Activated CD8-positive, alpha-beta T cell treated with anti-CD3 and anti-CD28 coated beads for 36 hours (primary cell): ENCODE results near the gene PHC3. TPM values are rescaled to one million over a fixed set of nuclear protein-coding genes. Genes with fewer than 3 reads are reported as not detected.

ENCODE experiments used
- ATAC-seq: fragments of 200-7000 bp; cut with Tn5 transposase; one replicate; pipeline ENCODE4 v1.10.0; 2021; ENCODE audit warnings: mild to moderate bottlenecking, moderate library complexity
- CTCF ChIA-PET: fragments of 350-600 bp; sonication (Branson Sonifier 250); formaldehyde crosslinking; loops from one replicate; lab custom pipeline; 2021; ENCODE audit warnings: antibody characterized with exemption; lab: Charles Lee
- POLR2A ChIA-PET: fragments of 350-600 bp; sonication (Branson Sonifier 250); formaldehyde crosslinking; loops from one replicate; lab custom pipeline; 2021; ENCODE audit warnings: antibody characterized with exemption; lab: Charles Lee
- DNase-seq: peaks from one replicate; pipeline ENCODE4 v3.0.0-alpha.2; 2020
- H3K27ac Mint-ChIP-seq: one replicate; pipeline ENCODE4 v1.8.0; 2021; ENCODE audit warnings: mild to moderate bottlenecking, mixed read lengths
- H3K27me3 Mint-ChIP-seq: one replicate; pipeline ENCODE4 v1.8.0; 2021; ENCODE audit warnings: mixed read lengths
- H3K36me3 Mint-ChIP-seq: one replicate; pipeline ENCODE4 v1.8.0; 2021; ENCODE audit warnings: low read depth, mixed read lengths
- H3K4me1 Mint-ChIP-seq: one replicate; pipeline ENCODE4 v1.8.0; 2021; ENCODE audit warnings: low read depth, mixed read lengths
- H3K4me3 Mint-ChIP-seq: one replicate; pipeline ENCODE4 v1.8.0; 2021; ENCODE audit warnings: mild to moderate bottlenecking, moderate library complexity, mixed read lengths
- H3K9me3 Mint-ChIP-seq: one replicate; pipeline ENCODE4 v1.8.0; 2021; ENCODE audit warnings: mixed read lengths
- intact Hi-C: fragments of 100-400 bp; cut with micrococcal nuclease; formaldehyde crosslinking; loops from one replicate; pipeline ENCODE4 v1.10.0; 2022
- total RNA-seq, 2 experiments: library from RNA; stranded (reverse); gene quantifications; one replicate each; pipeline ENCODE4 v1.2.3, GENCODE V29; 2021
- TF ChIP-seq, protein P1 (sequence below): fragments of 200-600 bp; IDR thresholded peaks from one replicate; pipeline ENCODE4 v1.8.0; 2022; ENCODE audit warnings: antibody characterized with exemption, mild to moderate bottlenecking

Gene PHC3
- total RNA-seq, 2 experiments from 2014 or later: 50.1 to 53.0 TPM

DNA sequence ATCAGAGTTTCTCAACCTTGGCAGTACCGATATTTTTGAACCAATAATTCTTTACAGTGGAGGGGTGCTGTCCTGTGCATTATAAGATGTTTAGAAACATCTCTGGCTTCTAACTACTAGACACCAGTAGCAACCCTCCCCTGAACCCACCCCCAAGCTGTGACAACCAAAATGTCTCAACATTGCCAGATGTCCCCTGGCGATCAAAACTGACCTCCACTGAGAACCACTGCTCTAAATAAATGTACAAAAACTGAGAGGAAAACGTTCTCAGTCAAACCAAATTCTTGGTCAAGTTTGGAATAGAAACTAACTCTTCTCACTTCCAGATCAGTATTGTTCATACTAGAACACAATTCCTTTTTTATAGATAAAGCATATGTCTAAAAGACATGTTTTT lies 85.2 kb downstream of the PHC3 start:
- intact Hi-C loops: no loop called here
- no peaks in the 10 kb centered on the region for H3K27me3 Mint-ChIP-seq

DNA sequence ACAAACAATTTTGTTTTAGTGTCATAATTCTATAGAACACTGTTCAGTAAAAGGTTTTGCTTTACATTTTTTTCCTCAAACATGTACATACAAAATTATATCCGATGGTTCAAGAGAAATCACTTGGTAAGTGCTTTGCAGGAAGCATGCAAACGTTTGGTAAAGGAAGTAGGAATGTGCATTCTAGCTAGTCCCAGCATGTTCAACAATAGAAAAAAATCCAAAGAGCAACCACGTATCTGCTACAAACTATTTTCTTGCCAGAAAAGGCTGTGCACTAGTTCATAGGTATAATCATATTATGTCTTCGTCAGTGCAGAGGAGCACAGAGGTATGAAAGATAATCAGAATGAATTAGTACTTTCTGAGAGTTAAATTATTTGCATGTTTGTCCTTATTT lies 85.8 kb downstream of the PHC3 start:
- Mint-ChIP-seq H3K27me3 (no peaks in the 10 kb centered on the region), H3K36me3 (peaks cover 55% of the 10 kb centered on the region), H3K4me3 (no peak overlapping the region), H3K9me3 (no peaks in the 10 kb centered on the region), H3K4me1 (peaks cover 20% of the 10 kb centered on the region), H3K27ac (no peak overlapping the region)
- TF ChIP-seq, protein P1, sequence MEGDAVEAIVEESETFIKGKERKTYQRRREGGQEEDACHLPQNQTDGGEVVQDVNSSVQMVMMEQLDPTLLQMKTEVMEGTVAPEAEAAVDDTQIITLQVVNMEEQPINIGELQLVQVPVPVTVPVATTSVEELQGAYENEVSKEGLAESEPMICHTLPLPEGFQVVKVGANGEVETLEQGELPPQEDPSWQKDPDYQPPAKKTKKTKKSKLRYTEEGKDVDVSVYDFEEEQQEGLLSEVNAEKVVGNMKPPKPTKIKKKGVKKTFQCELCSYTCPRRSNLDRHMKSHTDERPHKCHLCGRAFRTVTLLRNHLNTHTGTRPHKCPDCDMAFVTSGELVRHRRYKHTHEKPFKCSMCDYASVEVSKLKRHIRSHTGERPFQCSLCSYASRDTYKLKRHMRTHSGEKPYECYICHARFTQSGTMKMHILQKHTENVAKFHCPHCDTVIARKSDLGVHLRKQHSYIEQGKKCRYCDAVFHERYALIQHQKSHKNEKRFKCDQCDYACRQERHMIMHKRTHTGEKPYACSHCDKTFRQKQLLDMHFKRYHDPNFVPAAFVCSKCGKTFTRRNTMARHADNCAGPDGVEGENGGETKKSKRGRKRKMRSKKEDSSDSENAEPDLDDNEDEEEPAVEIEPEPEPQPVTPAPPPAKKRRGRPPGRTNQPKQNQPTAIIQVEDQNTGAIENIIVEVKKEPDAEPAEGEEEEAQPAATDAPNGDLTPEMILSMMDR: no peak
- CTCF ChIA-PET: interaction anchor here (2.6 kb wide), 1 partner anchor 16 kb away, joined by 9 read pairs; no protein-coding TSS in a partner anchor
- DNase-seq (no peak), ATAC-seq (no peak)
- intact Hi-C loops: no loop called here
- POLR2A ChIA-PET: no interaction called here

More for the DNA sequence above, 85.2 kb downstream of the PHC3 start:
- H3K27ac Mint-ChIP-seq: no peak overlapping the region
- no peak for ATAC-seq
- no peak overlapping the region for H3K4me3 Mint-ChIP-seq
- H3K9me3 Mint-ChIP-seq: no peaks in the 10 kb centered on the region
- H3K36me3 Mint-ChIP-seq: peaks cover 52% of the 10 kb centered on the region
- peaks cover 19% of the 10 kb centered on the region for H3K4me1 Mint-ChIP-seq
- ChIA-PET CTCF (no interaction called here), POLR2A (no interaction called here)
- TF ChIP-seq, protein P1: no peak
- DNase-seq: no peak

DNA sequence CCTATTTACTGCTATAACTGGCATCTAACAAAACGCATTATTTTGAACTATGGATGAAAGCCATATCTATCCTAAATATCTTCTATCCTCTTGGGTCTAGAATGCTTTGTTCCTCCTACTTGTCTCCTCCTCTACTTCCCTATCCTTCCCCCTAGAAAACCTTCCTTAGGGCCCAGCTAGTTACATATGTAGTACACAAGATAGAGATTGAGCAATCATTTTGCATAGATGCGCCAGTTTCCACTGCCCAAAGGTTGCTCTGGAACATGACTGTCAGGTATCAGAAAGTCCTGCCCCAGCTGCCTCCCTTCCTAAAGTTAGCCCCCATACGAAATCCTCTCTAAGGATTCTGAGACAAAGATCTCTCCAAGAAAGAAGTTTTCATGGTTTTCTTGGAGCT lies 88.6 kb downstream of the PHC3 start:
- H3K4me3 Mint-ChIP-seq: no peak overlapping the region
- no peaks in the 10 kb centered on the region for H3K27me3 Mint-ChIP-seq
- H3K36me3 Mint-ChIP-seq: peaks cover 49% of the 10 kb centered on the region
- CTCF ChIA-PET: interaction anchor here (0.7 to 2.6 kb wide), 4 partner anchors 13 to 79 kb away, joined by 3 to 9 read pairs (median 4); no protein-coding TSS in a partner anchor
- no peak overlapping the region for H3K27ac Mint-ChIP-seq
- no peaks in the 10 kb centered on the region for H3K9me3 Mint-ChIP-seq
- POLR2A ChIA-PET: interaction anchor here (0.7 to 1.3 kb wide), 2 partner anchors 10 to 164 kb away, joined by 3 to 4 read pairs; no protein-coding TSS in a partner anchor
- DNase-seq: no peak
- TF ChIP-seq, protein P1: no peak
- intact Hi-C loops: no loop called here
- peaks cover 7% of the 10 kb centered on the region for H3K4me1 Mint-ChIP-seq
- ATAC-seq: no peak

DNA sequence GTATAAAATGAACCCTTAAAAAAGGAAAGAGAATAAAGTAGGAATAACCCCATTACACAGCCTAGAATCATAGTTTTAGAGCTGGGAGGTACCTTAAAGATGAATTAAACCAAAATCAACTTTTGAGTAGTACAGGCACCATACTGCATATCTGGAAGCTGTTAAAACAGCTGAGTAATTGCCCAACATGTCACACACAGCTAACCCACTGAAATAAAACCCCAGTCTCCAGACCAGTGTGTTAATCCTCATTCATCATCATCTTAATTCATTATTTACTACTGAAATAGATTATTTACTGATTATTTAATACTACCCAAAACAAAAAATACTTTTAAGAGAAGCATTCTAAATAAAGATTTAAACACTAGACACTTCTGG lies 90.9 kb downstream of the PHC3 start:
- no peaks in the 10 kb centered on the region for H3K9me3 Mint-ChIP-seq
- ChIA-PET POLR2A (interaction anchor here (1.1 kb wide), 1 partner anchor 88 kb away, joined by 3 read pairs; no protein-coding TSS in a partner anchor), CTCF (no interaction called here)
- peaks cover 7% of the 10 kb centered on the region for H3K4me1 Mint-ChIP-seq
- TF ChIP-seq, protein P1: no peak
- peak; percentile 24 for ATAC-seq
- peaks cover 39% of the 10 kb centered on the region for H3K36me3 Mint-ChIP-seq
- no peak overlapping the region for H3K4me3 Mint-ChIP-seq
- H3K27me3 Mint-ChIP-seq: no peaks in the 10 kb centered on the region
- no peak for DNase-seq
- no peak overlapping the region for H3K27ac Mint-ChIP-seq
- intact Hi-C loops: no loop called here

DNA sequence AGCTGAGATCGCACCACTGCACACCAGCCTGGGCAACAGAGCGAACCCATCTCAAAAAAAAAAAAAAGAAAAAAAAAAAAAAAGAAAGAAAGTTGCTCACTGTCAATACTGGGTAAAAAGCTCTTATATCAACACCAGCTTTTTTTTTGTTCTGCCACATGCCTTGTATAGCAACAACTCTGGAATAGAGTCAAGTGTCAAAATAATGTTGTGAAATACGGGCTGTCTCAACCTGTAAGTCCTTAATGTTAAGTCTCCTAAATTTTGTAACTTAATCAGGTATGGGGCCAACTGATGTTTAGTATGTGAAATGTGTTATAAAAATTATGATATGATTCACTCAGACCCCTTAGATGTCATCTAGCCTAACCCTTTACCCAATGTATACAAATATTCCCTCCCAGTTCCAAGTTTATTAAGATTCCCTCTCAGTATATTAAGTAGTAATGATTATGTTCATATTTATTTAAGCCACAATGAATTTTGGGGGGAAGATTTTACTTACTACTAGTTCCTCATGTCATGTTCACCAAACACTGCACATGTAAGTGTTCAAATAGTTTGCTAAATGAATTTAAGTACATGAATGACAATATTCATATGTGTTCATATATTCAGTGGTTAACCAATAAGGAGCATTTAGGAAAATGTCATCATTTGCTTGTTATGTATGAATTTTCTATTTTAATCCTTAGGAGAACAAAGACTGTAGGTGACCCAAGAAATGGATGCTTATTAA lies 91.5 kb downstream of the PHC3 start:
- TF ChIP-seq, protein P1: no peak
- Mint-ChIP-seq H3K4me3 (no peak overlapping the region), H3K27ac (peak overlapping the region; percentile 2), H3K36me3 (peaks cover 38% of the 10 kb centered on the region), H3K4me1 (peaks cover 7% of the 10 kb centered on the region), H3K9me3 (no peaks in the 10 kb centered on the region), H3K27me3 (no peaks in the 10 kb centered on the region)
- DNase-seq (no peak), ATAC-seq (no peak)
- intact Hi-C loops: no loop called here
- CTCF ChIA-PET: no interaction called here
- POLR2A ChIA-PET: no interaction called here
